Measurements from ENCODE around the gene KCNJ15.
"Not testable (repeated sequence)": the region's sequence is repeated elsewhere in the genome, so short reads cannot be mapped to it uniquely, and the experiment has no call there.

KCNJ15 gene
- long read RNA-seq, donor 1, full-length matches to known transcripts = 40 of 52 reads
- long read RNA-seq, donor 1, partial matches to known transcripts = 0 of 52 reads
- long read RNA-seq, donor 1, other reads (novel, unspliced or antisense) = 12 of 52 reads
- long read RNA-seq, donor 2, full-length matches to known transcripts = 25 of 25 reads
- long read RNA-seq, donor 2, partial matches to known transcripts = 0 of 25 reads
- long read RNA-seq, donor 2, other reads (novel, unspliced or antisense) = 0 of 25 reads
- long read RNA-seq, donor 3, full-length matches to known transcripts = 25 of 31 reads
- long read RNA-seq, donor 3, partial matches to known transcripts = 6 of 31 reads
- long read RNA-seq, donor 3, other reads (novel, unspliced or antisense) = 0 of 31 reads
- long read RNA-seq, donor 4, full-length matches to known transcripts = 47 of 61 reads
- long read RNA-seq, donor 4, partial matches to known transcripts = 7 of 61 reads
- long read RNA-seq, donor 4, other reads (novel, unspliced or antisense) = 7 of 61 reads
- long read RNA-seq, donor 5, full-length matches to known transcripts = 40 of 49 reads
- long read RNA-seq, donor 5, partial matches to known transcripts = 9 of 49 reads
- long read RNA-seq, donor 5, other reads (novel, unspliced or antisense) = 0 of 49 reads
- long read RNA-seq, donor 6, full-length matches to known transcripts = 39 of 61 reads
- long read RNA-seq, donor 6, partial matches to known transcripts = 22 of 61 reads
- long read RNA-seq, donor 6, other reads (novel, unspliced or antisense) = 0 of 61 reads
- long read RNA-seq, donor 7, full-length matches to known transcripts = 41 of 166 reads
- long read RNA-seq, donor 7, partial matches to known transcripts = 119 of 166 reads
- long read RNA-seq, donor 7, other reads (novel, unspliced or antisense) = 6 of 166 reads
- long read RNA-seq, donor 8, full-length matches to known transcripts = 46 of 68 reads
- long read RNA-seq, donor 8, partial matches to known transcripts = 14 of 68 reads
- long read RNA-seq, donor 8, other reads (novel, unspliced or antisense) = 8 of 68 reads

GRCh38 chr21:38256599-38257302, at the start of gene KCNJ15:
Gene KCNJ15 (plus strand): TSS chr21:38256991. CDS start chr21:38299262, 42,271 bp downstream.
- no peak for DNase-seq

DNA sequence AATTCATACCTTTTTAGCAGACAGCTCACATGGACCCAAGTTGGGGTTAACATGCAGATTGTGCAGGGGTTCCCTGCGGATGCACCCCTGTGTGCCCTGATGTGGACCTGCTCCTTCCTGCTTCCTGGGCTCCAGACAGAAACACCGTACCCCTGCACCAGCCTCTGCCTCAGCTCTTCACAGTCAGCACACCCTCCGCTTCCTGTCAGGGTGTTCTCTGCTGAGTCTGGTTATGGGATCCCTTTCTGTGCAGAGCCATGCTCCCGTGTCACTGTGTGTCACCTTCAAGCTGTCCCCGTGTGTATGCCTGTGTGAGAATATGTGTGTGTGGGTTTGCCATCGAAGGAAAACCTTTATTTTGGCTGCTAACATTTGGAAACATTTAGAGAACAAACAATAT, 48.7 kb upstream of the KCNJ15 start:
- DNase-seq = no peak

DNA sequence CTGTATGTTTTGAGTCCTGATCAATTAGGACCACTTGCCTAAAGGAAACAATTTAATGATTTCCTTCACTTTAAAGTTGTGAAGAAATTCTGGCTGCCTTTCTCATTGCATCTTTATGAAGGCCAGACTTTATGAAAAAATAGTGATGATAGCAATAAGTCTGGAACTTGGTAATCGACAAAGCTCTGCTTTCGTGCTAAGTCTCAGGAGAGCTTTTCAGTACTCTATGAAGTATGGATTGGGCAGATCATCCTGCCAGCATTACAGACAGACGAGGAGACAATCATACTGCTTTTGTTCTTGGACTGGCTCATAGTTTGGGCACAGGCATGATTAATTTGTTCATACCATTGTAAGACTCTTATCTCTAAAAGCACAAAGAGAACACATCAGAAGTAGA, 45.5 kb upstream of the KCNJ15 start:
- no peak for DNase-seq

DNA sequence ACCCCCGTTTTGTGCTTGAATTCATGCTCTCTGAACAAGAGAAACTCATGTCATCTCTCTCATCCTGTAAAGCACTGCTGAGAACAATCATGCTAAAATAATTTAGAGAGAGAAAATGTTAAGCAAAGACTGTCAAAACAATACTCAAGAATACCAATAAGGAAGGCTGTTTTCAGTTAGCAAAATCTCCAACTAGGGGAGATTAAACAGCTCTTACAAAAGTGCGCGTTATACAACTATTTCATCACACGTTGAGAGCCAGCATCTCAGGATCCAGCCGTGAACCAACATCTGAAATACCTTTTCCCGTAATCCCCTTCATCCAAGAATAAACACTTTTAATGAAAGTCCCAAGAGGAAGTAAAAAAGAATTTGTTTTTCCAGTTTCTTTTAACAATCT, 44.1 kb upstream of the KCNJ15 start:
- no peak for DNase-seq

DNA sequence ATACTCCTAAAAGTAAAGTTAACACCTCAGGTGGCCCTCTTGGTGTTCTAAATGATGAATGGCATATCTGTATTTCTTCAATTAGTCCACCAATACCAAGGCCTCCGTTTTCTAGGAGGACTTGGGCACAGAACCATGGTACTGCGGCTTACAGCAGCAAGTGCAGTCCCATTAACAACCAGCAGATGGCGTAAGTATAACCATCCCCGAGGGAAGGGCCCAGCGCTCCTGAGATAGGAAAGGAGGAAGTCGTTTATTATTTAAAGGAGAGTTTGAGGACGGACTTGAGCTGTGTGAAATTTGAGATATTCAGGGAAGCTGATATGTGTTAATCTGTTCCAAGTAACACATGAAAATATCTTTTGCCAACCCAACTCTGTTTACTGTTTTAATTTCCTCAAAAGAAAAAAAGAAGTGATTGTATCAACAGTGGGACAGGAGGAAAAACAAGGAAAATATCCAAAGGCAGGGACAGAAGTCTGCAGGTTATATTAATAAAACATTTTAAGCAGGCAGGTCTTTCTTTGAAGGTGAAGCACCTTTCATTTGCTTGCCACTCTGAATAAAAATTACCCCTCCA, 37.7 kb upstream of the KCNJ15 start:
- peak; percentile 63 for DNase-seq

GRCh38 chr21:38220270-38220737, 36.5 kb upstream of the KCNJ15 start:
- no peak for DNase-seq

- no peak for DNase-seq
These were observed 35.2 kb upstream of the KCNJ15 start for GRCh38 chr21:38221594-38221993.

GRCh38 chr21:38223893-38224540, 32.8 kb upstream of the KCNJ15 start:
- no peak for DNase-seq

- no peak for DNase-seq
These were observed 29.4 kb upstream of the KCNJ15 start for GRCh38 chr21:38227401-38227800.

GRCh38 chr21:38228115-38228514, 28.7 kb upstream of the KCNJ15 start:
- DNase-seq = no peak

GRCh38 chr21:38228537-38228936, 28.3 kb upstream of the KCNJ15 start:
- DNase-seq = no peak

- DNase-seq = no peak
These were observed 27.4 kb upstream of the KCNJ15 start for GRCh38 chr21:38229260-38229877.

DNA sequence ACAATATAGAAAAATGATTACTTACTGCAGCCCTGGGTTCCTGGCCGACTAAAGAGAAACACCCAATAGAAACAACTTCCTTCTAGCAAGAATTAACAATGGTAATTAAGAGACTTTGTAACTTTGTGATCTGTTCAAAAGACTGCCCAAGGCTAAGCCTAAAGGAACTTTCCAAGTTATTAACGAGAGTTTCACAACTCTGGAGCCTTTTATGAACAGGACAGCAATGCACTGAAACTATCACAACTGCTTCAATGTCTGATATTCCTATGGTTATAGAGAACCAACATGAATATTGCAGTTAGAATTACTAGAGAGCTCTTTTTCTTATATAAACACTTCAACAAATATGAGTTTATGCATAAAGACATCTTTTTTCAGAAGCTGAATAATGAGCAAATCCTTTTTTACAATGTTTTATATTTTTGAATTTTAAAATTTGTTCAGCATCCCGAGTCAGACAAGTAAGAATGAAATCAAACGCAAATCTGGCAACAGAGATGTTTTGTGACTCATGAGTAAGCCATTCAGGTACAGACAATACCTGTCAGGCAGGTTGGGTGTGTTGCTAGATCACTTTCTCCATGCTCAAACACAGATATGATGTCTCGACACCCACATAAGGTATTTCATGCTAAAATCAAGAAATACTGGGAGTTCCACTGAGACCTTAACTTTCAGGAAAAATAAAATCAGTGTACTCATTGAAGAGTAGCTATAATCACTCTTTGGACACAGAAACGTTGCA, 22.2 kb upstream of the KCNJ15 start:
- DNase-seq = no peak

DNA sequence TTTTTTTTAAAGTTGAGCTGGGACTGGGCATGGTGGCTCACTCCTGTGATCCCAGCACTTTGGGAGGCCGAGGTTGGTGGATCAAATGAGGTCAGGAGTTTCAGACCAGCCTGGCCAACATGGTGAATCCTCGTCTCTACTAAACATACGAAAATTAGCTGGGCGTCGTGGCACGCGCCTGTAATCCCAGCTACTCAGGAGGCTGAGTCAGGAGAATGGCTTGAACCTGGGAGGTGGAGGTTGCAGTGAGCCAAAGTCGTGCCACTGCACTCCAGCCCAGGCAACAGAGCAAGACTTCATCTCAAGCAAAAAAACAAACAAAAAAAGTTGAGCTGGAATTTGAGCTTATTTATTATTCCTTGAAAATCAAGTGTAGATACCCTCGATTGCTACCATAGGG, 21.5 kb upstream of the KCNJ15 start:
- DNase-seq = not testable (repeated sequence)

- no peak for DNase-seq
These were observed 20.6 kb upstream of the KCNJ15 start for GRCh38 chr21:38236232-38236631.

GRCh38 chr21:38239672-38240071, 17.1 kb upstream of the KCNJ15 start:
- no peak for DNase-seq

GRCh38 chr21:38240129-38240528, 16.7 kb upstream of the KCNJ15 start:
- no peak for DNase-seq

DNA sequence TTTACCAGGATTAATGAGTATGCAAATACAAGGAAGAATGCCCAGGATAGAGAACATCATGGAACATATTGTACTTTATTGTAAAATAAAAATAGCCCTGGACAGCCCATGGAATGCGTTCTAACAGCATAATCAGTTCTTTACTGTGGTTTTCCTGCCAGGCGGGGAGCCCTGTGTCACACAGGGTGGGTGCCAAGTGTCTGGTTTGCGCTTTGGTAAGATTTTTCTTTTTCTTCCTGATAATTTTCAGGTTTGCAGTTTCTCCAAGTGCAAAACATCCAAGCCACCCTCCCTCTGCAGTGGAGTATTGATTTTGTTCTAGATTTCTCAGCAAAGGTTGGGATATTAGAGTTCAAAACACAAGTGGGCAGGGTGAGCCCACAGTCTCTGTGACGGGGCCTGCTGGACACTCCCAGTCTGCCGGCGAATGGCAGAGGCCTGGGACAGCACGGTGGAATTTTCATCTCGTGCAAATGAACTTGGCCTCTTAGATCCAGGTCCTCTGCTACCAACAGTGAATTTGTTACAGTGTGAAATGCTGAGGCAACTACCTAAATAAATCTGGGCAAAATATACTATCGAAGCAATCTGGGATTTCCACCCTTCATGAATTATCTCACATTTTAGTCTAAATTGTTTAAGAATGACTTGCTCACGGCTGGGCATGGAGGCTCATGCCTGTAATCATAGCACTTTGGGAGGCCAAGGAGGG, 15.6 kb upstream of the KCNJ15 start:
- DNase-seq = no peak

GRCh38 chr21:38242061-38242460, 14.7 kb upstream of the KCNJ15 start:
- DNase-seq = no peak
